SHP77 (cell line): ENCODE measurements around the gene GOT1.
A peak's percentile ranks its signal among the peaks of the same experiment; 100 is the strongest.

Experiments used
- DNase-seq, 2 experiments: peaks; one replicate each; lab custom pipeline; 2025; lab: John Stamatoyannopoulos, UW

GOT1 gene

DNA sequence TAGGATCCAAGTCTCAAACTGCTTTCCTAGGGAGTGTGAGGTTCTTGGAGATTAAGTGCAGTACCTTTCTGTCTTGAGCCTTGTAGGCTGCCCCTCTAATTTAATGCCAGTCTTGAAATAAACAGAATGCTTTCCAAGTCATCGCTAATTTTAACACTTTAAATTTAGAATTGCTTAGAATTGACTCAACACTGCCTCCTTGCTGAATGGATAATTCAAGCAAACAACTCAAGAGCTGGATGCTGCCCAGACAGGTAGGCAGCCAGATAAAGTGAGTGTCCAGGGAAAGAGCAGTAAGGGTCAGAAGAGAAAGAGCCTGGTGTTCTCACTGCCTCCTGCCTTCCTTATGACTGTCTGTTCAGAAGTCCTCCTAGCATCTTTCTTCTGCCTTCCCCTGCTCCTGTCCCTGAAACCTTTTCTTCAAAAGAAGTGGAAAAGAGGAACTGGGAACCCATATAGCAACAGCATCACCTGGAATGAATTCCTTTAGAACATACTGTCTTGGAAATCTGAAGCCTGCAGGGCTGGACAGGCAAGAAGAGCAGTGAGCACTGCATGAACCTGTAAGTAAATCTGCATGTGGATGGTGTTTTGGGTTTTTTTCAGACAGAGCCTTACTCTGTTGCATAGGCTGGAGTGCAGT lies 3.1 kb upstream of the GOT1 start:
- DNase-seq: no peak

DNA sequence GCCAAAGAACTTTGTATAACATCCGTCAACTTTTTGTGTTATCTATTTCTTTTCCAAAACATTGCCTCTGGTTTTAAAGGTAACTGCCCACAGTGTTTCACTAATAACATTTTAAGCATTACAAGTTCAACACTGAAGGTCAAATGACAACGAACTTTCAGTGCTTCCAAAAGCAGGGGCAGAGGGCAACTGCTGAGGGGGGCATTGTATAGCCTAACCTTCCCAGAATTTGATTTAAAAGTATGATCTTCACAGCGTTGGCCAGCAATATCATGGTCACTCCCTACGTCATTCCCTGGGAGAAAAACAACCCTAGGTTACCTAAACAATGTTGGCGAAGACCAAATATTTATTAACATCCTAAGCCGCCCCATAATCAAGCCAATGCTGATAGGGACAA lies 2.5 kb upstream of the GOT1 start:
- no peak for DNase-seq

DNA sequence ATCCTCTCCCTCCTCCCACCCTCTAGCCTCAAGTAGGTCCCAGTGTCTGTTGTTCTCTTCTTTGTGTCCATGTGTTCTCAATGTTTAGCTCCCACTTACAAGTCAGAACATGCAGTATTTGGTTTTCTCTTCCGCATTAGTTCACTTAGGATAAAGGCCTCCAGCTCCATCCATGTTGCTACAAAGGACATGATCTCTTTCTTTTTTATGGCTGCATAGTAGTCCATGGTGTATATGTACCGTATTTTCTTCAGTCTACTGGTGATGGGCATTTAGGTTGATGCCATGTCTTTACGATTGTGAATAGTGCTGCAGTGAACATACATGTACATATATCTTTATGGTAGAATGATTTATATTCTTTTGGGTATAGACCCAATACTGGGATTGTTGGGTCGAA lies 1.6 kb upstream of the GOT1 start:
- no peak for DNase-seq

DNA sequence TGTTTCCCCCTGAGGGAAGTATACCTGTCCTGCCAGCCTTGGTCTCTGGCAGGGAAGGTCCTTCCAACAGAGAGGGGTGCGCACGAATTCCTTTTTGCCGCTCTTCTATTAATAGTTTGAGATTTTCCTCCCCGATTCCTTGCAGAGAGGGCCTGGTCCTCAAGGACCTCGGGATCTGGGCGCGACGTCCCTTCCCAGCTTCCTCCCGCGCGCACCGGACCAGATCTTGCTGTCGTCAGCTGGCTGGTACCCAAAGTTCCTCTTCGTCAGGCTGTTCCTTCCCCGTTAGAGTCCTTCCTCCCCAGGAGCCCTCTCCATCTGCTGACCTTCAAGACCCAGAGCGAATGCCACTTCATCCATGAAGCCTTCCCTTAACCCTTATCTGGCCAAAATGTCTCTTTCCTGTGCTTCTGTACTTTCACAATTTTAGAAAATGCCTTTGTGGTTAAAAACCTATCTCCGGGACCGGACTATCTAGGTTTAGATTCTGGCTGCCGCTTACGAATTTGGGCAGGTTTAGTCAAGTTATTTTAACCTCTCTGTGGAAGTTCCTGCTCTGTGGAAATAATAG lies 851 bp upstream of the GOT1 start:
- peak in 1 of 2 experiments; percentile 43 for DNase-seq

DNA sequence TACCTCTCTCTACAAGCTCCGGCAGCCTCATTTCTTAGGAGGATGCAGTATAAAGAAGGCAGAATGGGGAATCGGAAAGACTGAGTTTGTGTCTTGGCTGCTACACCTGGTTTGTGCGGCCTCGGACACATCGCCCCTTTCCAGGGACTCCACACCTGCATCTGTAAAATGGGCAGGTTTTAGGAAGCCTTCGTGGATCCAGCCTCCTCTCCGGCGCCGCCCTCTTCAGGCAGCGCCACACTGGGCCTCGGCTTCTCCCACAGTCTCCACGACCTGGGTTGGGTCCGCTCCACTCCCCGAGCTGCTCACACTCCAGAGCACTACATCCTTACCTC lies 341 bp downstream of the GOT1 start:
- peak in 1 of 2 experiments; percentile 26 for DNase-seq

DNA sequence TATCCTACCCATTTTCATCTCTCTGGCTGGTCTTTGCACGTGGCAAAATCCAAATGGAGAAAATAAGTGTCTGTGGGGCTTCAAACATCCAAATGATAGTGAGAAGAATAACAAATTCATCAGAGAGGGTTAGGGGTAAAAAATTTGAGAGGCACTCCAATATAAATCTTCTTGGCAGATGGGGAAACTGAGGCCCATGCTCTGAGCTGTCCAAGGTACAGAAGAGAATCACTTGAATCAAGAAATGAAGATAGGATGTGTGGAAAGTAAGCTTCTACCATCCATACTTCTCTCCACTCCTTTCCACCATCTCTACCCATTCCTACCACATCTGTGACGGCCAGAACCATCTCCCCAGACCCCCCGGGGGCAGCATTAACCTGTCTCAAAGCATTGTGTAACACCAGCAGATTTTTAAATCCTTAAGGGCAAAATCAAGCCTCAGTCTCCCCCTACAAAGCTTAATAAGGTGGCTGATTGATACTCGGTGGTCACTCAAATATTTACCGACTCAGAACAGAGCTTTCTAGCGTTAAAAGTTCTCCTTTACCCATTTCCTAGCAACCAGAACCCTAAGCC lies 818 bp downstream of the GOT1 start:
- no peak for DNase-seq

DNA sequence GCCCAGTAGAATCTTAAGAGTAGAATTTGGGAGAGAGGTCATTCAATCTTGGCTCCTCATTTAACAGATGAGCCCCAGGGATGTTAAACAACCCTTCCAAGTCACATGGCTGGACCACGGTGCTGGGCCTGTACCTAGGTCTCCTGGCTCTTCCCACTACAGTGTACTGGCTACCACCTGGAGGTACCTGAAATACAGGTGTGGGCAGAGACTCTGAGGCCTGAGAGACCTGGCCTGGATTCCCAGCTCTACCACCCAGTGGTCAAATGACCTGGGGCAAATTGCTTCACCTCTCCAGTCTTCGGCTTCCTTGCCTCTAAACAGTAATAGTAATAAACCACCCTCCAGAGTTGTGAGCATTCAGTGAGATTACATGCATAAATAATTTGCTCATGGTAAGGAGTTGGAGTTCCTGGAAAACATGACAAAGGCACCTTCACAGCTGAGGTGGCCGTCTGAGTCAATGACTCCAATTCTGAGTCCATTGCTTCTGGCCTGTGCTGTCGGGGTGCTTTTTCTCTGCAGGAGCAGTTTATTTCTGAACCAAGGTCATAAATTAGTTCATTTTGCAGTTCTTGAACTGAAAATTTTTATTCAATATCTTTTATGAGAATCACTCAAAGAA lies 2.7 kb downstream of the GOT1 start:
- DNase-seq: no peak

DNA sequence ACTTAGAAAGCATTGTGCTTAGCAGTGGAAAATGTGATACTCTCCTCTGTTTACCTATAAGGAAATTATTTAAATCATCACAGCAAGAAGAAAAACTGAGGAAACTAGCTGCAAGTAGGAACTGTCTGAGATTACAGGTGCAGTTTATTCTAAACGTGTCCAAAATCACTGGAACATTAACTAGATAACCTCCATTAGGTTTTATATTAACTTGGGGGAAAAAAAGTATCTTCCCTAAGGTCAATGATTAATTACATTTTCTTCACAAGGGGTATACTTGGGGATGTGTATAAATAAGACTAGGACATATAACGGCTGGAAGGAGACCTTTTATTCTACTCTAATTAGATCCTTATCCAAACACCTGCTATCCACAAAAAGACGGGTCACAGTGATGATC lies 3.7 kb downstream of the GOT1 start:
- DNase-seq: no peak

DNA sequence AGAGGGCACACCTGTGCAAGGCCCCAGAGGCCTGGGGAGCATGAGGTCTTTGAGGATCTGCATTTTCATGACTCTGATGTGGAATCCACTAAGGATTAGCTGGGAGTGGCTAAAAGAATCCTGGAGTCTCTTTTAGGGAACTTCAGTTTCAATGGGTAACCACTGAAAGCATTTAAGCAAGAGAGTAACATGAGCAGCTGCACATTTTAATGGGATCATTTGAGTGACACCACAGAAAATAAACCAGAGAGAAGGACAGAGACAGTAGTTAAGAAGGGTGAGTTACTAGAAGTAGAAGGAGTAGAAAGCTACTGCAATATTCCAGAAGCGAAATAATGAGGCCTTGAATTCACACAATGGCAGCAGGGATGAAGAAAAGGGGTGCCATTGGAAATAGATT lies 5.2 kb downstream of the GOT1 start:
- no peak for DNase-seq

DNA sequence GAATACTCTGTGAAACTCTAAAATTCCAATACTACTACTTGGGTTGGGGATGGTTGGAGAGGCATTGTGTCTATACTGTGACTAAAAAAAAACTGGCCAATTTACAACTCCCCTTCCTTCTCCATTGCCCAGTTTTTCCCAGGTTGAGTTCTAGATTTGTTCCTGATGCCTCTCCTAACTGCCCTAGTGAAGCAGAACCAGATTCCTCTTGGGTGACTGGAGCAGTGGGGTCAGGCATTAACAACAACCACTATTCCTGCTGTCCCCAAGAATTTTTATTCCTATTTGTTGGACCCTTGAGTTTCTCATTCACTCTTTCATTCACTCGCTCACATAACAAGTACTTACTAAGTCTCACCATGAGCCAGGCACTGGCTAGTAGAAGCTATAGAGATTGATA lies 5.8 kb downstream of the GOT1 start:
- no peak for DNase-seq

DNA sequence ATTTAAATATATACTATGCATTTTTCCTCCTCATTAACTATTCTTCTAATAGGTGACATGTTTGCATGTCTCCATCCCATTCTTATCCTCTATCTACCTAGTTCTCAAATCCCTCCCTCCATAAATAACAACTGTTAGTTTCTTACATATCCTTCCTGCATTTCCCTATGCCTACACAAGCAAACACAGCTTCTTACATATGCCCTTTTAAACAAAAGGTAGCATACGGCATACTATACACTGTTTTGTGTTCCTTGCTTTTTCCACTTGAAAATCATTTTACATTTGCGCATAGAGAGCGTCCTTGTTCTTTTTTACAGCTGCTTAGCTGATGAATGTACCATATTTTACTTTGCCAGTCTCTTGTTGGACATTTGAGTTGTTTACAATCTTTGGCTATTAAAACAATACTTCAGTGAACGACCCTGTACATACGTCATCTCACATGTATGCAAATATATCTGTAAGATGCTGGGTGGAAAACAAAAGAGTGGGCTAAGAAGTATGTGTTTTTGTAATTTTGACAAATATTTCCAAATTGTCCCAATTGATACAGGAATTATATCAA lies 7.8 kb downstream of the GOT1 start:
- no peak for DNase-seq

DNA sequence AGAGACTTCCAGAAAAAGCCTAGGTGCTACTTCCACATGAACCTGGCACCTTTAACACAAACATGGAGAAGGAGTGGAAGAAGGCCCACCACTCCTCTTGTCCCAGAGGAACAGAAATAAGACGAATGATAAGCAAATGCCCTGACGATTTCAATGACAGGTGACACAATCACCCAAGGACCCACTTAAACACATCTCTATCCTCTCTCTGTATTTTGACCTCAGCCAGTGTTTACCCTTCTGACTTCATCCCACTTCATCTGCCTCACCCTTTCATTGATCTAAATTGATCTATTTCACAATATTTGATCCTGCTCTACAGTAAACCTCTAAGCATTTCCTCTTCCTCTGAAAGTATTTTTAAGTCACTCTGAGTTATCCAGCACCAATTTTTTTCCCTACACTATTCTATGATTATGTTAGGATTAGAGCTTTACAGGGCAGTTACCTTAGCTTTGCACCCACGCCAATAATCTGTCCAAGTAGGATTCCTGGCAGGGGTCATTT lies 9.1 kb downstream of the GOT1 start:
- DNase-seq: no peak

DNA sequence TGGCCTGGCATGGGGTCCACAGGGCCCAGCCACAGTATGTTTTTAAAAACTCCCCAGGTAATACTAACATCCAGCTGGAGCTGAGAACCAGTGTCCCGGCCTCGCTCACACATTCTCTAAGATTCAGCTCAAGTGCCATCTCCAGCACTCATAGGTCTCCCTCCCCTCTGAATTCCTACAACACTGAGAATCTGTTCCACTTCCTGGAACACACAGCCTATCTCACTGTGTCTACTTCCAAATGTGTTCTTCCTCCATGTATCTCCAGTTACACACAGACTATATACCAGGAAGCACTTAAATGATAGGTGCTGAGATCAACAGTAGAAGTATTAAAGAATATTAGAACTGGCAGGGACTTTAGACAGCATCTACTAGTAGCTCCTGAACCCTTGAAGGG lies 10.7 kb downstream of the GOT1 start:
- no peak for DNase-seq

DNA sequence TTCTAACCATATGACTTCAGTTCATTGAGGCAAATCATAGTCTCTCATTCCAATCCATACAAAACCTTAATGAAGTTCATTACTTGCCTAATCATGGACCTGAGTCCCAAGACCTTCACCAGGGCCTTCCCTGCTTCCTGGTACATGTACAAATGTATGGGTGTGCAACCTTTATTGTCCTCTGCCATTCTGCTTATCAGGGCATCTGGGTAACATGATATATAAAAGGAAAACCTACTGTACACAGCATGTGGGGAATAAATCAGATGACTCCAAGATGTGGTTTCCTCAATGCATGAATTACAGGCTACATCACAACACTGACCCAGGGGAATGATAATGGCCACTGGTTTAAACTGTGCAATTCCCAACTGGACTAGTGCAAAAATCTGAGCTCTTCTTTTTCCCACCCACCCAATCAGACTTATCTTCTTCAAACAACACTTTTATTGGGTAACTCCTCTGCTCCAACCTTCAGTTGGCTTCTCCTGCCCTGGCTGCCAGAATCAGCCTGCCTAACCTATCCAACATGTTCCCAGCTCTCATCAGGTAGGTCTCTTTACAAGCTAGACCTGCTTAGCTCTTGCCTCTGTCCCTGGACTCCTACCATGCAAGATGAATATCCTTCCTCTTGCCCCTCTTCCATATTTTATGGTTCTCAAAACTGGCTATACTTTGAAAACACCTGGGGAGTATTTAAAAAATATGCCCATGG lies 11.4 kb downstream of the GOT1 start:
- no peak for DNase-seq

DNA sequence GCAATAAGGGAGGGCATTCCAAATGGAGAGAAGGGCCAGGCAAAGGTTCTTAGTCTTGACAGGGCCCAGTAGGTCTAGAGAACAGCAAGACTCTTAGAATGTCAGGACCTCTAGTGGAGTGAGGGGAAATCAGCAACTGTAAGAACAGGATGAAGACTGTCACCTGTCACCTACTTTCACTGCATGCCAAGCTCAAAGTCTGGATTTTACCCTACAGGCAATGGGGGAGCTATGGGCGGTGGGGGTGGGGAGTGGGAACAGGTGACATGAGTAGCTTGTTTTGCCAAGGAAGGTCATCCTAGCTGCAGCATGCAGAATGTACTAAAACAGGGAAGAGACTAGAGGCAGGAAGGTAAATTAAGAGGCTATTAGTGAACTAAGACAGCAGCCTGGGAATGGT lies 18.3 kb downstream of the GOT1 start:
- DNase-seq: no peak

DNA sequence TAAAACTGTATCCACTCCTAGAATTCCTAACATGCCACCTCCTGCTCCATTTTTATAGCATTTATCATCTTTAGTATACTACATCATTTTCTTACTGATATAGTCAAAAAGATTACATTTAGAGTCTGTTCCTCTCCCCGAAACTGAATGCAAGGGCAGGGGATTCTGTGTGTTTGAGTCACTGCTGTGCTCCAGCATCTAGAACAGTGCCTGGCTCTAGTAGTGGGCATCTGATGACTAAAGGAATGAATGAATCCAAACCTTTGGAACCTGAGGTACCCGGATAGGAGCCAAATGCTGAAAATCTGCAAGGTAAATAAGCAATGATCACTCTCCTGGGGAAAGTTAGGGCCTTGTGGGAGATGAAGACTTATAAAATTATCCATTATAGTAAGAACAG lies 18.9 kb downstream of the GOT1 start:
- DNase-seq: no peak

DNA sequence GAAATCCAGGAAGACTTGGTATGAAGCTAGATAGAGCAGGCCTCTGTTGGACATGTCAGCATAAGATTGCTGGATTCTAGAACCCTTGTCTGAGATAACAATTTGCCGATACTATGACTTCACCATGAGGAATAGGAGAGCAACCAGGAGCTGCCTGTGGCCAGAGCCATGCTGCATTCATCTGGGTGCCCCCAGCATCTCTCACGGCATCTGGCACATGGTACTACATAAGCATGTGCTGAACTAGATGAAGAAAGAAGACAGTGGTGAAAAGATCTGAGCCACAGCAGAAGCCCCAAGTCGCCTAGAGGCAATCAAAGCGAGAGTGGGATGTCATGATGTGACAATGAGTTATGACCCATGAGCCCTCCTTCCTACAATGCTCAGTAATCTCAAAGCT lies 19.5 kb downstream of the GOT1 start:
- DNase-seq: no peak

DNA sequence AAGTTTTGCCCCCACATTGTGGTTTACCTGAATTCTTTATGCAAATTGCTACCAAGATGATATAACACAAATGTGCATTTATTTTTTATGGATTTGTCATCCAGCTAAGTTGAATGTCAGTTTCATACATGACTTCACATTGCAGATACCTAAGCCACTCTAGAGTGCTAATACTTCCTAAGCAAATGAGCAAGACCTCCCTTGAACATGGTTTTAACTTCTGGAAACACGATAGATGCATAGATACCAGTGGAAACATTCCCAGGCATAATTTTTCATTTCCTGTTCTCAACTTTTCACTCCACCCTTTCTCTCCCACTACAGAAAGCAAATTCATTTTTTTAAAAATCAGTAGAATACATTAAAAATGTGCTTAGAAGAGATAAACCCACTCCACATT lies 20.3 kb downstream of the GOT1 start:
- DNase-seq: no peak

DNA sequence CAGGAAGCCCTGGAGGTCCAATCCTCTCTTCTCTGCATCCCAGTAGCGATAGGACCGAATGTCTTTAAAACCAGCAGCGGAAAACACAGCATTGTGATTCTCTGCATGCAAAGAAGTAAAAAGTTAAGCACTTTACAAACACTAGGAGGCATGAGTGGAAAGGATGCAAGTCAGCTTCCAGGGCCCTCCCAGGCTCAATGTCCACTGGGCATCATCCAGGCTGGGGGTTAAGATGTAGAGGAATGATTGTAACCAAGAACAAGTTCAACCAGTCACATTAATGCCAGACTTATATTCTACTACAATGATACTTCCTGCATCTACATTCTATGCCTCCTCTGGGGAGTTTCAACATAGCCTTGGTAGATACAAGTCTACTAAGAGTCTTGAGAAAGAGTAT lies 24.3 kb downstream of the GOT1 start:
- DNase-seq: no peak

DNA sequence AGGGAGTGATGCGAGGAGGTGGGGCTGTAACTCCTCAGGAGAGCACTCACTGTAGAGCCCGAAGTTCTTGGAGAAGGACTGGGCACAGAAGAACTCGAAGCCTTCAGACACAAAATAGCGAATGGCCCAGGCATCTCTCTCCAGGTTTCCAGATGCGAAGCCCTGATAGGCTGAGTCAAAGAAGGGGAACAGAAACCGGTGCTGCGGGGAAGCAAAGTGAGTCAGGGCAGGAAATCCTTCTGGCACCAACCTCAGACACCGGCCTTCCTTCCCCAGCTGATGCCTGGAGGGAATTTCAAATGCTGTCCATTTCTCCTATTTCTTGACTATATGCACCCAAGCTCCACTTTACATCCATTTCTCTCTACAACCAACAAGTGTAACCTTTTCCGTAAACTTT lies 26.8 kb downstream of the GOT1 start:
- no peak for DNase-seq

DNA sequence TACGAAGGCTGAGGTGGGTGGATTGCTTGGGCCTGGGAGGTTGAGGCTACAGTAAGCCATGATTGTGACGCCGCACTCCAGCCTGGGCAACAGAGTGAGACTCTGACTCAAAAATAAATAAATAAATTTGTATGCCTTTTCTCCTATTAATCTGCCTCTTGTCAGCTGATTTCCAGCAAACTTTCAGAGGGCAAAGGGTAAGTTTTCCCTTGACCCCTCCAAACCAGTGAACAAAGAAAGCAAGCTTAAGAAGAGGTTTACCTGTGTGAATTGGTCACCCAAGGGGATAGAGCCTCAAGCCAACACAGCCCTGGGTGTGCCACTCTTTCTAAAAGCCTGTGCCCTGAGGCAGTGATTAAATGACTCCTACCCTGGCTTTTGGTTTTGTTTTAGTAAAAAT lies 30.8 kb downstream of the GOT1 start:
- no peak for DNase-seq

DNA sequence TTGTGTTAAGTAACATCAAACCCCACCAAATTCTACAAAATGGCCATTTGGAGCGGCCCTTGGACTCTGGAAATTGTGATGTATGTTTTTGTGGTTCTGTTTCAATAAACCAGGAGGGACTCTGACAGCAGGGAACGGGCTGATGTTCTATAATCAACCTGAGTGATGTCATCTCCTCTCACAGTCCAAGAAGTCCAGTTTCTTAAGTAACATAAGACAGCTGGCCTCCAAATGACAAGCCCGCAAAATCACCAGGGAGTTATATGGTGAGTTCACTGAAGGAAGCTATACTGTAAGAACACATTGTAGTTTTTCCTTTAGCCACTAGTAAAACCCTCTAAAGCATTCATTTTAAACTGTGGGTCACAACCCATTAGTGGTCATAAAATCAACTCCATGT lies 34.0 kb downstream of the GOT1 start:
- no peak for DNase-seq
